Stimulated activated memory B cell treated with anti-CD40 and anti-IgM and Interleukin-4, amounts not matched to agents 10 μg/mL and 1 μg/mL and 100 μg/mL, for 72 hours (primary cell): ENCODE results near the gene EZH2.
A peak's percentile ranks its signal among the peaks of the same experiment; 100 is the strongest.

Source experiments
- ATAC-seq: fragments of 150-1000 bp; cut with Tn5 transposase; 2 replicates; pipeline ENCODE4 v1.10.0; 2021
- H3K27ac Mint-ChIP-seq: one replicate; pipeline ENCODE4 v1.8.0; 2022; ENCODE audit warnings: mild to moderate bottlenecking, mixed read lengths
- H3K27me3 Mint-ChIP-seq: one replicate; pipeline ENCODE4 v1.8.0; 2022; ENCODE audit warnings: mixed read lengths
- H3K36me3 Mint-ChIP-seq: one replicate; pipeline ENCODE4 v1.8.0; 2022; ENCODE audit warnings: mixed read lengths
- H3K4me1 Mint-ChIP-seq: one replicate; pipeline ENCODE4 v1.8.0; 2022; ENCODE audit warnings: mixed read lengths
- H3K4me3 Mint-ChIP-seq: one replicate; pipeline ENCODE4 v1.8.0; 2022; ENCODE audit warnings: mild to moderate bottlenecking, moderate library complexity, mixed read lengths
- H3K9me3 Mint-ChIP-seq: one replicate; pipeline ENCODE4 v1.8.0; 2022; ENCODE audit warnings: mixed read lengths

The EZH2 gene

GRCh38 chr7:148791546-148791945 lies 92.5 kb downstream of the EZH2 start:
- Mint-ChIP-seq H3K36me3 (peaks cover 84% of the 10 kb centered on the region), H3K27ac (no peak overlapping the region)
- no peak for ATAC-seq

DNA sequence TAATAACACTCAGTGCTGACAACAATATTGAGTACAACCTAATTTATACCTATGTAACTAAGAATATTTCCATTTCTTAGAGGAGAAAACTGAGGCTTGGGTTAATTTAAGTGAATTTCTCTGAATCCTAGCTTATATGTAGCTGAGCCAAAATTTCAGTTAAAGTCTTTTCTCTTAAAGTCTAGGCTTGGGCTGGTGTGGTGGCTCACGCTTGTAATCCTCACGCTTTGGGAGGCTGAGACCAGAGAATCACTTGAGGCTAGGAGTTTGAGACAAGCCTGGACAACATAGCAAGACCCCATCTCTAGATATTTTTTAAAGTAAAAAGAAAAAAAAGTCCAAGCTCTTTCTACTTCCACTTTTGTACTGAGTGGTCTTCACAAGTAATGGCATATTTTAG lies 93.2 kb downstream of the EZH2 start:
- no peak overlapping the region for H3K27ac Mint-ChIP-seq
- no peaks in the 10 kb centered on the region for H3K4me1 Mint-ChIP-seq
- H3K36me3 Mint-ChIP-seq: peaks cover 78% of the 10 kb centered on the region

More at GRCh38 chr7:148791546-148791945, 92.5 kb downstream of the EZH2 start:
- H3K27me3 Mint-ChIP-seq: no peaks in the 10 kb centered on the region
- no peaks in the 10 kb centered on the region for H3K9me3 Mint-ChIP-seq
- H3K4me3 Mint-ChIP-seq: no peak overlapping the region
- H3K4me1 Mint-ChIP-seq: no peaks in the 10 kb centered on the region

GRCh38 chr7:148790131-148790726 lies 93.9 kb downstream of the EZH2 start:
- no peak for ATAC-seq
- H3K27ac Mint-ChIP-seq: no peak overlapping the region
- no peak overlapping the region for H3K4me3 Mint-ChIP-seq
- H3K36me3 Mint-ChIP-seq: peaks cover 80% of the 10 kb centered on the region
- no peaks in the 10 kb centered on the region for H3K9me3 Mint-ChIP-seq
- no peaks in the 10 kb centered on the region for H3K4me1 Mint-ChIP-seq
- no peaks in the 10 kb centered on the region for H3K27me3 Mint-ChIP-seq

More for the DNA sequence above, 93.2 kb downstream of the EZH2 start:
- no peak for ATAC-seq
- H3K27me3 Mint-ChIP-seq: no peaks in the 10 kb centered on the region
- no peak overlapping the region for H3K4me3 Mint-ChIP-seq
- H3K9me3 Mint-ChIP-seq: no peaks in the 10 kb centered on the region

- no peaks in the 10 kb centered on the region for H3K27me3 Mint-ChIP-seq
- no peak for ATAC-seq
- H3K4me3 Mint-ChIP-seq: no peak overlapping the region
- H3K36me3 Mint-ChIP-seq: peaks cover 73% of the 10 kb centered on the region
- no peaks in the 10 kb centered on the region for H3K9me3 Mint-ChIP-seq
- no peaks in the 10 kb centered on the region for H3K4me1 Mint-ChIP-seq
- H3K27ac Mint-ChIP-seq: no peak overlapping the region
Observed at GRCh38 chr7:148789220-148789619, 94.9 kb downstream of the EZH2 start.

GRCh38 chr7:148787571-148788295 lies 96.4 kb downstream of the EZH2 start:
- ATAC-seq: no peak
- Mint-ChIP-seq H3K4me3 (no peak overlapping the region), H3K4me1 (no peaks in the 10 kb centered on the region), H3K27me3 (no peaks in the 10 kb centered on the region), H3K27ac (no peak overlapping the region), H3K9me3 (no peaks in the 10 kb centered on the region), H3K36me3 (peaks cover 73% of the 10 kb centered on the region)

DNA sequence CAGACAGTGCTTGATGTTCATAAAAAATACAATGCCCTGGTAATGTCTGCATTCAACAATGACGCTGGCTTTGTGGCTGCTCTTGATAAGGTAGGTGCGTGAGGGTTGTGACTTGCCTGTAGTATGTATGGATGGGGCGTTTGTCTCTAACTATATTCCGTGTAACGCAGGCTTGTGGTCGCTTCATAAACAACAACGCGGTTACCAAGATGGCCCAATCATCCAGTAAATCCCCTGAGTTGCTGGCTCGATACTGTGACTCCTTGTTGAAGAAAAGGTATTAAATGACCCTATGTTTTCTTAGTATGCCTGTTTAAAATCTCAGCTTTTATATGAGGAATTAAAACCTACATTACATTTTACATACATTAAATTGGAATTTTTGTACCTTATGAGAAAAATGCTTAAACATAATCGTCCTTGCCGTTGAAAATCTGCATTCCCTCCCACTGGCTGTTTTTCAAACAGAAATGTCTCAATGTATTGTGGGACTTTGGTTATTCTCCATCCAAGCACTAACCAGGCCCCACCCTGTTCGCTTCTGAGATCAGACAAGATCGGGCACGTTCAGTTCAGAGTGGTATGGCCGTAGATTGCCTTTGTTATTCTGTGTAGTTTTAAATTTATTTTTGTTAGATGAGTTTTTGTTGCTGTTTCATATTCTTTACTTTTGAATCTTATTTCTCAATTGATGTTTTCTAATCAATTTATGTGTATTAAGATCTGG lies 100.1 kb downstream of the EZH2 start:
- Mint-ChIP-seq H3K4me3 (no peak overlapping the region), H3K9me3 (no peaks in the 10 kb centered on the region), H3K27me3 (no peaks in the 10 kb centered on the region), H3K36me3 (peaks cover 73% of the 10 kb centered on the region), H3K4me1 (no peaks in the 10 kb centered on the region), H3K27ac (no peak overlapping the region)
- ATAC-seq: no peak

GRCh38 chr7:148782757-148783456 lies 101.2 kb downstream of the EZH2 start:
- H3K9me3 Mint-ChIP-seq: no peaks in the 10 kb centered on the region
- ATAC-seq: no peak
- peaks cover 74% of the 10 kb centered on the region for H3K36me3 Mint-ChIP-seq
- H3K4me3 Mint-ChIP-seq: no peak overlapping the region
- H3K4me1 Mint-ChIP-seq: no peaks in the 10 kb centered on the region
- H3K27ac Mint-ChIP-seq: no peak overlapping the region
- H3K27me3 Mint-ChIP-seq: no peaks in the 10 kb centered on the region

DNA sequence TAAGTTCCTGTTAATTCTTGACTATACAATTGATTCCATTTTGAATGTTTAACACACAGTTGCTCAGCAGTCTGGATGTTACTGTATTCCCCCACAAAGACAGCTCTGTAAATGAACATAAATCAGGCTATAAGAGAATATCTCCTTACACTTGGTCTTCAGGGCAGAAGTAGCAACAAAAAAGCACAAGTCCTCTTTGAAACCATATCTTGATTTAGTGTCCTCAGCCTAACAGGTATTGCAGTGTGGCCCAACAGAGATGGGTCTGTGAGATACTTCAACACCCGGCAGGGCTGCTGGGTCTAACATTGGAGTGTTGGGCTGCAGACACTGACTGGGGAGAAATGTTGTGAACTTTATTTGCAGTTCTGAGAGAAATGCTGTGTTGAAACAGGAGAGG lies 109.6 kb downstream of the EZH2 start:
- H3K9me3 Mint-ChIP-seq: no peaks in the 10 kb centered on the region
- H3K27me3 Mint-ChIP-seq: no peaks in the 10 kb centered on the region
- no peak for ATAC-seq
- peaks cover 11% of the 10 kb centered on the region for H3K4me1 Mint-ChIP-seq
- H3K27ac Mint-ChIP-seq: no peak overlapping the region
- no peak overlapping the region for H3K4me3 Mint-ChIP-seq
- H3K36me3 Mint-ChIP-seq: peaks cover 55% of the 10 kb centered on the region

DNA sequence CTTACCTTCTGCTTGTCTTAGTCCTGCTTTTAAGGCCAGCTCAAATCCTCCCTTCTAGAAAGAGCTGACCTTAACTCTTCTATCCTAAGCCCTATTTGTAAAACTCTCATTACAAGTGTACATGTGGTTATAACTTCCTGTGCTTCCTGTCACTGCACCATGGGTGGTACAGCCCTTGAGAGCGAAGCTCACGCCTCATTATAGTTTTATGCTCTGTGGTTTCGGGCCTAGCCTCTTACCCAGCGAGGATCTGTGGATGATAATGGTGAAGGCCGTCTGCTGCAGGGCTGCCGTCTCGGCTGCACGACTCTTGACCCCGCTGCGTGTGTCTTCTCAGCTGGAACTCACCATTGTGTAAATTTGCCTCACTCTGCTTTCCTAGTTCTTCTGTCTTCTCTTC lies 110.8 kb downstream of the EZH2 start:
- no peaks in the 10 kb centered on the region for H3K9me3 Mint-ChIP-seq
- peaks cover 50% of the 10 kb centered on the region for H3K36me3 Mint-ChIP-seq
- H3K4me3 Mint-ChIP-seq: no peak overlapping the region
- peaks cover 11% of the 10 kb centered on the region for H3K4me1 Mint-ChIP-seq
- peak overlapping the region; percentile 51 for H3K27ac Mint-ChIP-seq
- no peaks in the 10 kb centered on the region for H3K27me3 Mint-ChIP-seq
- ATAC-seq: no peak

DNA sequence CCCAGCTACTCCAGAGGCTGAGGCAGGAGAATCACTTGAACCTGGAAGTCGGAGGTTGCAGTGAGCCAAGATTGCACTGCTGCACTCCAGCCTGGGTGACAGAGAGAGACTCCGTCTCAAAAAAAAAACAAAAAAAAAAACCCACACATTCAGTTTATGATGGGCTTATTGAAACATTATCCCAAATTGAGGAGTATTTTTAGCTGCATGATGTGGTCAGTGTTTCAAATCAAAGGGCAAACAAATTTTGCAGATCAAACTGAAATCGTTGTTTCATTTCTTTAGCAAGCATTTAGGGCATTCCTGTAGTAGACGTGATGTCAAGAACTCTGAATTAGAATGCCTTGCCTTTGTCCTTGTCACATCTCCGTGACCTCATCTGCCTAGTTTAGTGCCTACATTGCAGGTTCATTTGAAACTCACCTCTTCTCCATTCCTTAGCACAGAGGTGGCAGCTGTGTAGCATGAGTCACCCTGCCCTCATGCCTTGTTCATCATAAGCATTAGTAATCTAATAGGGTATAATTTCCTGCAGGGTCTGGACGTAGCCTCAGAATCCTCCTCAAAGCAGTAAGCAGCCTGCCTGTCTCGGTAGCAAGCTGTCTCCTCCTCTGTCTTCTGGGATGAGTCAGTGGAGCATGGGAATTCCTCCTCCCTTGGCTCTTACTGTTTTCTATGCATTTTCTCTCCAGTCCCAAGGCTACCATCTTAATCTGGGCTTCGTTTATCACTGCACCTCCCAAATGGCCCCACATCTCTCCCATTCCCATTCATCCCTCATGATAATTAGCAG lies 111.6 kb downstream of the EZH2 start:
- peak overlapping the region; percentile 51 for H3K27ac Mint-ChIP-seq
- H3K36me3 Mint-ChIP-seq: peaks cover 55% of the 10 kb centered on the region
- no peaks in the 10 kb centered on the region for H3K27me3 Mint-ChIP-seq
- no peak overlapping the region for H3K4me3 Mint-ChIP-seq
- no peaks in the 10 kb centered on the region for H3K9me3 Mint-ChIP-seq
- peaks cover 11% of the 10 kb centered on the region for H3K4me1 Mint-ChIP-seq
- no peak for ATAC-seq

GRCh38 chr7:148770004-148770403 lies 114.1 kb downstream of the EZH2 start:
- Mint-ChIP-seq H3K27ac (no peak overlapping the region), H3K4me1 (peaks cover 11% of the 10 kb centered on the region), H3K27me3 (no peaks in the 10 kb centered on the region), H3K36me3 (peaks cover 47% of the 10 kb centered on the region), H3K4me3 (no peak overlapping the region), H3K9me3 (no peaks in the 10 kb centered on the region)
- no peak for ATAC-seq

GRCh38 chr7:148763622-148764021 lies 120.5 kb downstream of the EZH2 start:
- no peaks in the 10 kb centered on the region for H3K4me1 Mint-ChIP-seq
- H3K36me3 Mint-ChIP-seq: peaks cover 30% of the 10 kb centered on the region
- no peaks in the 10 kb centered on the region for H3K9me3 Mint-ChIP-seq
- H3K27me3 Mint-ChIP-seq: no peaks in the 10 kb centered on the region
- no peak for ATAC-seq
- H3K27ac Mint-ChIP-seq: no peak overlapping the region
- no peak overlapping the region for H3K4me3 Mint-ChIP-seq

DNA sequence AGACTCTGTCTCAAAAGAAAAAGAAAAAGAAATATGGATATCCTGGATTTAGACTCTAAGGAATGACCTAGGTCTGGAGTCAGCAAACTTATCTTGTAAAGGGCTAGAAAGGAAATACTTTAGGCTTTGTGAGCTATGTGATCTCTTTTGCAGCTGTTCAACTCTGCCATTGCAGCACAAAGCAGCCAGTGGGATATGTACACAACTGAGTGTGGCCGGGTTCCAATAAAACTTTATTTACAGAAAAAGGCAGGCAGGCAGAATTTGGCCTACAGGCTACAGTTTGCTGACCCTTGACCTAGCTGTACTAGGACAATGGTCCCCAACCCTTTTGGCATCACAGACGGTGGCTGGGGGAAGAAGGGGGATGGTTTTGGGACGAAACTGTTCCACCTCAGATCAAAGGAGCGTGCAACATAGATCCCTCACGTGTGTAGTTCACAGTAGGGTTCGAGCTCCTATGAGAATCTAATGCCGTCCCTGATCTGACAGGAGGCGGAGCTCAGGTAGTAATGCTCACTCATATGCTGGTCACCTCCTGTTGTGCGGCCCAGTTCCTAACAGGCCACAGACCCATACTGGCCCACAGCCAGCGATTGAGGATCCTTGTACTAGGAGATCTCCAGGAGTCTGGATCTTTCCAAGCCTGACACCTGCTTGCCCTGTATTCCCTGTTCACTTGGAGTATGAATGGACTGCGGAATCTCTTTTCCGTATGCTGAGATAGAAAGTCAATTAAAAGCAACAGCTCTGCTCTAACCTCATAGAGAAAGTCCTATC lies 122.4 kb downstream of the EZH2 start:
- H3K4me1 Mint-ChIP-seq: no peaks in the 10 kb centered on the region
- H3K27ac Mint-ChIP-seq: no peak overlapping the region
- H3K36me3 Mint-ChIP-seq: peaks cover 29% of the 10 kb centered on the region
- H3K4me3 Mint-ChIP-seq: no peak overlapping the region
- no peak for ATAC-seq
- no peaks in the 10 kb centered on the region for H3K9me3 Mint-ChIP-seq
- H3K27me3 Mint-ChIP-seq: no peaks in the 10 kb centered on the region
